ENCODE data around the gene ACKR3. TPM values are rescaled to one million over a fixed set of nuclear protein-coding genes. Genes with fewer than 3 reads are reported as not detected.
A peak's percentile ranks its signal among the peaks of the same experiment; 100 is the strongest.

The ACKR3 gene
- total RNA-seq, 4 donors from 2014 or later: 32.4 to 88.7 (median 55.0) TPM

- no peaks in the 10 kb centered on the region for H3K27me3 ChIP-seq
- WGBS, 2 donors: 44 to 47% methylated on average over 15 of the region's 15 CpGs
Observed at GRCh38 chr2:236631281-236631855, 61.7 kb downstream of the ACKR3 start.

DNA sequence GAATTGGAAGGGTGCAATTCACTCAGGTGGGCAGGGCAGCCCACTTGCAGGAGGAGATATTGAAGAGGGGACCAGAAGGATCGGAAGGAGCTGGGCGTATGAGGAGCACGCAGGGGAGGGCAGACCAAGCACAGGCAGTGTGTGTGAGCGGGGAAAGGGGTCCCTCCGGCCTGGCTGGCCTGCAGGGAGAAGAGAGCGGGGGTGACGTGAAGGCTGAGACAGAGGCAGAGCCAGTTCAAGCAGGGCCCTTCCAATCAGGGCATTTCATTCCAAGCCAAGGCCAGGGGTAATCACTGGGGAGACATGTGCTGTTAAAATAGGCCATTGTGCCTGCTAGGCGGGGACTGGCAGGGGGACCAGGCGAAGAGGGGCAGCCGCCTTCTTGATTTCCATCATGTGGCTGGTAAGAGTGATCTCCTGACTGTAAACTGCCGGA lies 62.2 kb downstream of the ACKR3 start:
- WGBS, 2 donors: 59 to 64% methylated on average over 11 of the region's 11 CpGs
- no peak for DNase-seq (ENCODE audit: low spot score in 2 of 2)

More at GRCh38 chr2:236631281-236631855, 61.7 kb downstream of the ACKR3 start:
- TF ChIP-seq, protein P1, sequence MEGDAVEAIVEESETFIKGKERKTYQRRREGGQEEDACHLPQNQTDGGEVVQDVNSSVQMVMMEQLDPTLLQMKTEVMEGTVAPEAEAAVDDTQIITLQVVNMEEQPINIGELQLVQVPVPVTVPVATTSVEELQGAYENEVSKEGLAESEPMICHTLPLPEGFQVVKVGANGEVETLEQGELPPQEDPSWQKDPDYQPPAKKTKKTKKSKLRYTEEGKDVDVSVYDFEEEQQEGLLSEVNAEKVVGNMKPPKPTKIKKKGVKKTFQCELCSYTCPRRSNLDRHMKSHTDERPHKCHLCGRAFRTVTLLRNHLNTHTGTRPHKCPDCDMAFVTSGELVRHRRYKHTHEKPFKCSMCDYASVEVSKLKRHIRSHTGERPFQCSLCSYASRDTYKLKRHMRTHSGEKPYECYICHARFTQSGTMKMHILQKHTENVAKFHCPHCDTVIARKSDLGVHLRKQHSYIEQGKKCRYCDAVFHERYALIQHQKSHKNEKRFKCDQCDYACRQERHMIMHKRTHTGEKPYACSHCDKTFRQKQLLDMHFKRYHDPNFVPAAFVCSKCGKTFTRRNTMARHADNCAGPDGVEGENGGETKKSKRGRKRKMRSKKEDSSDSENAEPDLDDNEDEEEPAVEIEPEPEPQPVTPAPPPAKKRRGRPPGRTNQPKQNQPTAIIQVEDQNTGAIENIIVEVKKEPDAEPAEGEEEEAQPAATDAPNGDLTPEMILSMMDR (IDR thresholded peaks at IDR 0.05): no peak
- TF ChIP-seq EP300 (IDR thresholded peaks at IDR 0.05) (no peak), POLR2A (IDR thresholded peaks at IDR 0.05) (no peak)
- Histone ChIP-seq H3K9me3 (no peaks in the 10 kb centered on the region), H3K4me1 (peaks cover 0 to 54% (median 13%) of the 10 kb centered on the region in 4 donors), H3K27ac (peak overlapping the region in 1 of 4 donors; percentile 78), H3K4me3 (no peak overlapping the region), H3K36me3 (no peaks in the 10 kb centered on the region)
- DNase-seq (ENCODE audit: low spot score in 2 of 2): no peak

More for the DNA sequence above, 62.2 kb downstream of the ACKR3 start:
- H3K27me3 ChIP-seq: no peaks in the 10 kb centered on the region
- H3K27ac ChIP-seq: peak overlapping the region in 2 of 4 donors; percentile 48 to 78
- no peak overlapping the region for H3K4me3 ChIP-seq
- no peaks in the 10 kb centered on the region for H3K36me3 ChIP-seq
- peaks cover 0 to 50% (median 11%) of the 10 kb centered on the region in 4 donors for H3K4me1 ChIP-seq
- TF ChIP-seq, protein P1 (IDR thresholded peaks at IDR 0.05): no peak
- no peak for TF ChIP-seq EP300 (IDR thresholded peaks at IDR 0.05)
- no peak for TF ChIP-seq POLR2A (IDR thresholded peaks at IDR 0.05)
- no peaks in the 10 kb centered on the region for H3K9me3 ChIP-seq

Data from tibial nerve (tissue), 4 donors.